ENCODE results near the gene GPBP1L1. TPM values are rescaled to one million over a fixed set of nuclear protein-coding genes. Genes with fewer than 3 reads are reported as not detected.

The GPBP1L1 gene
- total and polyA plus RNA-seq, 9 donors, result 36.0 to 89.5 (median 78.7) TPM

DNA sequence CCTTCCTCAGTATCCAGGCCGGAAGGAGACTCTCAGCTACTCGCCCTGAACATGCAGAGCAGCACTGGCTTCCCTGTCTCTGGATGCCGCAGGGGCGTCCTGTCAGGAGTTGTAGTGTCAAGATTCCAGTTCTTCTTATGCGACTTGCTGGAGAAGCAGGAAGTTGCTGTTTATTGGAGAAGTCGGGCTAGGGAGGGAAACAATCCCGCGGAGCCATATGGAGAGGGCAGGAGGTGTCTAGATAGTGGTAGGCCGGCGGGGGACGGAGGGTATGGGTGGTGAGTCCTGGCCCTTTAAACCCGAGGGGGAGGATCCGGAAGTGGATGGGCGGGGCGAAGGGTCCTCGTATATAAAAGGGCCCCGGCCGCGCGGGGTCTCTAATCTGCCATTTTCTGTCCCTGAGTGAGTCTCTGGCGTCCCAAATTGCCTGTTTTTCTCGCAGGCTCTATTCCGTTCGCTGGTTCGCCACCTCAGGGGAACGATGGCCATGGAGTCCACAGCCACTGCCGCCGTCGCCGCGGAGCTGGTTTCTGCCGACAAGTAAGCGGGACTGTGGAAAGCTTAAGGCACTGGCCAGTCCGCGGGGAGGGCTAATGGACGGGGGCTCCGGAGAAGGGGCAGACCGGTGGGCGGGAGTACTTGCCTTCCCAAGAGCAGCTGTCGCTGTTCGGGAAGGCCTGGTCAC lies 102.5 kb downstream of the GPBP1L1 start, which contains the start of gene NASP:
Gene NASP (plus strand): TSS at position 376 of the 685 bp plus-strand sequence. CDS start 106 bp downstream, at position 482.
- intact Hi-C loops (cut with DNase I), result loop anchor here in 1 of 4 donors (5.0 to 10.0 kb wide), 3 partner anchors 103 to 569 kb away; partner anchors contain the start of genes GPBP1L1, HECTD3, MUTYH and TMEM69
- WGBS, 3 donors, result 0 to 1% (median 0%) methylated on average over 40 to 41 of the region's 41 CpGs

DNA sequence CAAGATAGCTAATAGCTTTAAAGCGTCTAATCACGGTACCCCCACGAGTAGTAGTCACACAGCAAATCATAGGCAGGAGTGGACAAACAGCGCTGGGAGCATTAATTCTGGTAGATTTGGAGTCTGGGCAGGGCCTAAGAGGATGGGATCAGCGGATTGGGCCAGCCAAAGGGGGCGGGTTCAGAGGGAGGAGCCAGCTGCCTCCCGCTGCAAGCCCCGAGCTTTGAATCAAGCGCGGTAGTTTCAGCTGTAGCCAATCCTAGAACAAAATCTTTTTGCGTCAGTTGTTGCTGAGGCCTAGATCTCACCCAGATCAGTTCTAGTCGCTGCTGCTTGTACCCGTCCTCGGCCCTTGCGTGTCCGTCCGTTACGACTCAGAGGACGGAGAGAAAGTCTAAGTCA lies 103.1 kb downstream of the GPBP1L1 start:
- H3K27me3 ChIP-seq, result no peaks in the 10 kb centered on the region
- no peaks in the 10 kb centered on the region for H3K9me3 ChIP-seq
- intact Hi-C loops (cut with DNase I), result loop anchor here in 1 of 4 donors (5.0 to 10.0 kb wide), 3 partner anchors 104 to 568 kb away; partner anchors contain the start of genes GPBP1L1, HECTD3, MUTYH and TMEM69
- H3K27ac ChIP-seq, result peak overlapping the region; percentile 18 to 82
- WGBS, 3 donors, result 0% methylated on average over 19 of the region's 19 CpGs
- peak; percentile 93 to 96 (median 94) for DNase-seq
- H3K36me3 ChIP-seq, result no peaks in the 10 kb centered on the region
- TF ChIP-seq EP300 (IDR thresholded peaks at IDR 0.05) (no peak), POLR2A (IDR thresholded peaks at IDR 0.05) (no peak)
- TF ChIP-seq, protein P1, sequence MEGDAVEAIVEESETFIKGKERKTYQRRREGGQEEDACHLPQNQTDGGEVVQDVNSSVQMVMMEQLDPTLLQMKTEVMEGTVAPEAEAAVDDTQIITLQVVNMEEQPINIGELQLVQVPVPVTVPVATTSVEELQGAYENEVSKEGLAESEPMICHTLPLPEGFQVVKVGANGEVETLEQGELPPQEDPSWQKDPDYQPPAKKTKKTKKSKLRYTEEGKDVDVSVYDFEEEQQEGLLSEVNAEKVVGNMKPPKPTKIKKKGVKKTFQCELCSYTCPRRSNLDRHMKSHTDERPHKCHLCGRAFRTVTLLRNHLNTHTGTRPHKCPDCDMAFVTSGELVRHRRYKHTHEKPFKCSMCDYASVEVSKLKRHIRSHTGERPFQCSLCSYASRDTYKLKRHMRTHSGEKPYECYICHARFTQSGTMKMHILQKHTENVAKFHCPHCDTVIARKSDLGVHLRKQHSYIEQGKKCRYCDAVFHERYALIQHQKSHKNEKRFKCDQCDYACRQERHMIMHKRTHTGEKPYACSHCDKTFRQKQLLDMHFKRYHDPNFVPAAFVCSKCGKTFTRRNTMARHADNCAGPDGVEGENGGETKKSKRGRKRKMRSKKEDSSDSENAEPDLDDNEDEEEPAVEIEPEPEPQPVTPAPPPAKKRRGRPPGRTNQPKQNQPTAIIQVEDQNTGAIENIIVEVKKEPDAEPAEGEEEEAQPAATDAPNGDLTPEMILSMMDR (IDR thresholded peaks at IDR 0.05), result no peak
- peaks cover 9% of the 10 kb centered on the region for H3K4me1 ChIP-seq (ENCODE audit: insufficient read depth)
- H3K4me3 ChIP-seq, result peak overlapping the region; percentile 71

More for the DNA sequence above, 102.5 kb downstream of the GPBP1L1 start, which contains the start of gene NASP:
- H3K27me3 ChIP-seq, result no peaks in the 10 kb centered on the region
- no peaks in the 10 kb centered on the region for H3K36me3 ChIP-seq
- H3K4me3 ChIP-seq, result peak within 1 kb of the TSS; percentile 71
- no peaks in the 10 kb centered on the region for H3K9me3 ChIP-seq
- H3K27ac ChIP-seq, result peak within 1 kb of the TSS; percentile 79 to 82
- TF ChIP-seq EP300 (IDR thresholded peaks at IDR 0.05), result no peak
- TF ChIP-seq POLR2A (IDR thresholded peaks at IDR 0.05), result peak; percentile 92
- DNase-seq, result peak; percentile 88 to 94 (median 91)
- H3K4me1 ChIP-seq (ENCODE audit: insufficient read depth), result peaks cover 9% of the 10 kb centered on the region

Small RNA genes within 50 kb of the gene (small RNA-seq; reads per million reads assigned to genes)
- not detected for gene AL355480.1
- not detected for gene AL355480.2
- not detected for gene AL355480.3
- gene AL355480.4, result not detected

Other genes with a start within 250 kb of the GPBP1L1 start
- 10 to 100 TPM in 3 of 7 donors, 1 to 10 TPM in 4; 6.7 to 12.5 (median 9.7) TPM for gene TESK2, start 195.4 kb downstream of the GPBP1L1 start, total RNA-seq
- gene TESK2, start 195.4 kb downstream of the GPBP1L1 start, polyA plus RNA-seq, result 10 to 100 TPM in 1 of 2 donors, 1 to 10 TPM in 1; 8.3 to 10.5 TPM
- 1 to 10 TPM; 1.1 to 5.5 (median 2.3) TPM for gene CCDC163, start 186.5 kb downstream of the GPBP1L1 start, total RNA-seq
- gene CCDC163, start 186.5 kb downstream of the GPBP1L1 start, polyA plus RNA-seq, result 1 to 10 TPM; 1.7 to 3.6 TPM
- gene MMACHC, start 186.2 kb downstream of the GPBP1L1 start, total RNA-seq, result 1 to 10 TPM; 3.1 to 9.9 (median 6.7) TPM
- gene MMACHC, start 186.2 kb downstream of the GPBP1L1 start, polyA plus RNA-seq, result 1 to 10 TPM; 2.2 to 4.8 TPM
- 100 to 1,000 TPM; 127 to 332 (median 250) TPM for gene PRDX1, start 164.6 kb downstream of the GPBP1L1 start, total RNA-seq
- gene PRDX1, start 164.6 kb downstream of the GPBP1L1 start, polyA plus RNA-seq, result 100 to 1,000 TPM; 291 to 461 TPM
- gene AKR1A1, start 135.7 kb downstream of the GPBP1L1 start, total RNA-seq, result 100 to 1,000 TPM in 2 of 7 donors, 10 to 100 TPM in 5; 39.8 to 119 (median 88.3) TPM
- 10 to 100 TPM; 75.4 to 99.0 TPM for gene AKR1A1, start 135.7 kb downstream of the GPBP1L1 start, polyA plus RNA-seq
- 100 to 1,000 TPM in 2 of 7 donors, 10 to 100 TPM in 5; 60.4 to 114 (median 76.3) TPM for gene NASP, start 102.5 kb downstream of the GPBP1L1 start, total RNA-seq
- gene NASP, start 102.5 kb downstream of the GPBP1L1 start, polyA plus RNA-seq, result 100 to 1,000 TPM in 1 of 2 donors, 10 to 100 TPM in 1; 92.6 to 122 TPM
- gene CCDC17, start 62.5 kb downstream of the GPBP1L1 start, total RNA-seq, result 10 to 100 TPM in 1 of 7 donors, 1 to 10 TPM in 6; 1.3 to 30.2 (median 3.7) TPM
- 1 to 10 TPM; 1.4 to 1.5 TPM for gene CCDC17, start 62.5 kb downstream of the GPBP1L1 start, polyA plus RNA-seq
- gene TMEM69, start 1.6 kb upstream of the GPBP1L1 start, total RNA-seq, result 10 to 100 TPM; 16.1 to 25.5 (median 19.1) TPM
- gene TMEM69, start 1.6 kb upstream of the GPBP1L1 start, polyA plus RNA-seq, result 10 to 100 TPM; 24.2 to 35.5 TPM
- gene IPP, start 64.1 kb upstream of the GPBP1L1 start, total RNA-seq, result 10 to 100 TPM in 6 of 7 donors, 1 to 10 TPM in 1; 7.7 to 22.3 (median 19.1) TPM
- gene IPP, start 64.1 kb upstream of the GPBP1L1 start, polyA plus RNA-seq, result 10 to 100 TPM in 1 of 2 donors, 1 to 10 TPM in 1; 9.0 to 23.8 TPM
- gene MAST2, start 117.1 kb upstream of the GPBP1L1 start, total RNA-seq, result 10 to 100 TPM; 22.6 to 50.4 (median 33.5) TPM
- gene MAST2, start 117.1 kb upstream of the GPBP1L1 start, polyA plus RNA-seq, result 10 to 100 TPM; 25.9 to 31.0 TPM

Data from ovary (tissue), 9 donors.